BJ (cell line): ENCODE results near the gene PALM3. TPM values are rescaled to one million over a fixed set of nuclear protein-coding genes. Genes with fewer than 3 reads are reported as not detected.
"Not testable (repeated sequence)": the region's sequence is repeated elsewhere in the genome, so short reads cannot be mapped to it uniquely, and the experiment has no call there.

Experiments
- CTCF ChIA-PET: fragments of 350-600 bp; formaldehyde crosslinking; extraction: SDS; loops from one replicate; lab custom pipeline; 2021; ENCODE audit warnings: antibody characterized with exemption, inconsistent platforms; lab: Yijun Ruan, JAX
- POLR2A ChIA-PET: fragments of 300-600 bp; sonication (Branson Sonifier 250); formaldehyde crosslinking; extraction: SDS; loops from one replicate; lab custom pipeline; 2021; ENCODE audit warnings: antibody characterized with exemption; lab: Charles Lee
- DNase-seq: peaks from one replicate; pipeline ENCODE4 v3.0.0-alpha.2; 2011; ENCODE audit warnings: low read depth
- H3K27me3 ChIP-seq: 2 replicates; pipeline ENCODE4 v1.6.0; 2011; ENCODE audit warnings: low read length; ENCODE audit not compliant: control insufficient read depth, insufficient read depth
- H3K36me3 ChIP-seq: 2 replicates; pipeline ENCODE4 v1.5.1; 2011; ENCODE audit warnings: low read length; ENCODE audit not compliant: control insufficient read depth, insufficient read depth
- H3K4me3 ChIP-seq: 2 replicates; pipeline ENCODE4 v1.5.1; 2011; ENCODE audit warnings: low read depth, mild to moderate bottlenecking, control low read depth, low read length
- CTCF ChIP-seq: IDR thresholded peaks from 2 replicates; pipeline ENCODE4 v1.5.1; 2011; ENCODE audit warnings: low read depth, mild to moderate bottlenecking, control low read depth, inconsistent platforms, low read length, moderate library complexity; ENCODE audit not compliant: insufficient read depth
- polyA plus RNA-seq: library from polyadenylated mRNA; depleted of rRNA; stranded (reverse); fragments of >200 nt; gene quantifications from 2 replicates; pipeline ENCODE4 v1.2.3, GENCODE V29; 2011

PALM3 gene
- polyA plus RNA-seq, 1 experiment = 0.17 TPM

- ChIA-PET CTCF (interaction anchor here (0.9 to 1.8 kb wide), 4 partner anchors 10 to 21 kb away, joined by 3 to 12 read pairs (median 5); partner anchors contain the start of genes IL27RA, MISP3 and PALM3), POLR2A (no interaction called here)
- TF ChIP-seq CTCF = no peak
- no peak for DNase-seq
- H3K27me3 ChIP-seq = no peaks in the 10 kb centered on the region
- H3K36me3 ChIP-seq = no peaks in the 10 kb centered on the region
- no peak overlapping the region for H3K4me3 ChIP-seq
These were observed 9.9 kb downstream of the PALM3 start for GRCh38 chr19:14051980-14052379.

- H3K4me3 ChIP-seq, POLR2A ChIA-PET, H3K27me3 ChIP-seq, H3K36me3 ChIP-seq, DNase-seq: not testable (repeated sequence)
- CTCF ChIA-PET = interaction anchor here (0.6 to 1.6 kb wide), 7 partner anchors 8 to 165 kb away, joined by 3 to 10 read pairs (median 3); partner anchors contain the start of gene IL27RA
These were observed 10.9 kb downstream of the PALM3 start for GRCh38 chr19:14050961-14051360.

- DNase-seq = no peak
- Histone ChIP-seq H3K36me3 (no peaks in the 10 kb centered on the region), H3K27me3 (no peaks in the 10 kb centered on the region), H3K4me3 (no peak overlapping the region)
- TF ChIP-seq CTCF = no peak
- CTCF ChIA-PET = interaction anchor here (0.6 to 2.6 kb wide), 5 partner anchors 8 to 170 kb away, joined by 3 to 10 read pairs (median 7); no protein-coding TSS in a partner anchor
- POLR2A ChIA-PET = no interaction called here
These were observed 11.4 kb downstream of the PALM3 start for GRCh38 chr19:14050512-14050911.

GRCh38 chr19:14048443-14049153, 13.3 kb downstream of the PALM3 start:
- ChIA-PET CTCF (interaction anchor here (0.7 to 3.5 kb wide), 13 partner anchors 11 to 452 kb away, joined by 3 to 20 read pairs (median 4); partner anchors contain the start of genes IL27RA and MISP3), POLR2A (no interaction called here)
- no peak for DNase-seq
- no peaks in the 10 kb centered on the region for H3K36me3 ChIP-seq
- peak; percentile 89 for TF ChIP-seq CTCF
- H3K27me3 ChIP-seq = no peaks in the 10 kb centered on the region
- H3K4me3 ChIP-seq = no peak overlapping the region

- POLR2A ChIA-PET, H3K27me3 ChIP-seq, H3K4me3 ChIP-seq, H3K36me3 ChIP-seq, DNase-seq: not testable (repeated sequence)
- CTCF ChIA-PET = interaction anchor here (0.7 to 3.5 kb wide), 11 partner anchors 12 to 451 kb away, joined by 3 to 20 read pairs (median 4); partner anchors contain the start of gene IL27RA
These were observed 14.0 kb downstream of the PALM3 start for GRCh38 chr19:14047866-14048265.

GRCh38 chr19:14042659-14043608, 18.9 kb downstream of the PALM3 start:
- CTCF ChIA-PET = interaction anchor here (0.7 to 4.1 kb wide), 21 partner anchors 8 to 168 kb away, joined by 3 to 23 read pairs (median 4); partner anchors contain the start of genes DCAF15, IL27RA and MISP3
- peak; percentile 61 for TF ChIP-seq CTCF
- DNase-seq, H3K4me3 ChIP-seq, H3K36me3 ChIP-seq, H3K27me3 ChIP-seq: not testable (repeated sequence)
- POLR2A ChIA-PET = interaction anchor here (0.6 kb wide), 1 partner anchor 30 kb away, joined by 4 read pairs; no protein-coding TSS in a partner anchor
